Measurements from ENCODE around the gene CPHXL2.

- TF ChIP-seq POLR2A (IDR thresholded peaks at IDR 0.05) = no peak
- no peak for TF ChIP-seq CTCF (IDR thresholded peaks at IDR 0.05)
Observed at GRCh38 chr16:75687361-75687760, 10.6 kb upstream of the CPHXL2 start.
